CD4-positive, alpha-beta T cell treated with Interleukin-15 for 1 hour (primary cell): Measurements from ENCODE around the gene ATG7.
"Not testable (repeated sequence)": the region's sequence is repeated elsewhere in the genome, so short reads cannot be mapped to it uniquely, and the experiment has no call there.

ENCODE experiments used
- DNase-seq: peaks from one replicate; pipeline ENCODE4 v3.0.0-alpha.2; 2020

The ATG7 gene

GRCh38 chr3:11437506-11437905, 165.3 kb downstream of the ATG7 start:
- DNase-seq: no peak

GRCh38 chr3:11438646-11439045, 166.4 kb downstream of the ATG7 start:
- no peak for DNase-seq

- DNase-seq: not testable (repeated sequence)
Observed at GRCh38 chr3:11441346-11441745, 169.1 kb downstream of the ATG7 start.

GRCh38 chr3:11444404-11444803, 172.2 kb downstream of the ATG7 start:
- no peak for DNase-seq

GRCh38 chr3:11445193-11445592, 173.0 kb downstream of the ATG7 start:
- not testable (repeated sequence) for DNase-seq

- DNase-seq: no peak
Observed at GRCh38 chr3:11445883-11446282, 173.7 kb downstream of the ATG7 start.

GRCh38 chr3:11447584-11448200, 175.5 kb downstream of the ATG7 start:
- no peak for DNase-seq

GRCh38 chr3:11450015-11450414, 177.8 kb downstream of the ATG7 start:
- DNase-seq: no peak

GRCh38 chr3:11452312-11452711, 180.1 kb downstream of the ATG7 start:
- no peak for DNase-seq

- DNase-seq: no peak
Observed at GRCh38 chr3:11452885-11453847, 181.0 kb downstream of the ATG7 start.

- DNase-seq: peak; percentile 22
Observed at GRCh38 chr3:11455956-11456355, 183.8 kb downstream of the ATG7 start.

- DNase-seq: no peak
Observed at GRCh38 chr3:11457135-11457534, 184.9 kb downstream of the ATG7 start.

GRCh38 chr3:11459186-11459824, 187.1 kb downstream of the ATG7 start:
- no peak for DNase-seq

- DNase-seq: no peak
Observed at GRCh38 chr3:11461226-11461625, 189.0 kb downstream of the ATG7 start.

GRCh38 chr3:11462673-11463072, 190.5 kb downstream of the ATG7 start:
- DNase-seq: not testable (repeated sequence)

GRCh38 chr3:11463591-11463990, 191.4 kb downstream of the ATG7 start:
- DNase-seq: no peak

GRCh38 chr3:11464356-11464755, 192.2 kb downstream of the ATG7 start:
- no peak for DNase-seq

GRCh38 chr3:11465744-11466616, 193.8 kb downstream of the ATG7 start:
- DNase-seq: no peak

- no peak for DNase-seq
Observed at GRCh38 chr3:11467875-11468274, 195.7 kb downstream of the ATG7 start.

- DNase-seq: no peak
Observed at GRCh38 chr3:11470031-11470853, 198.0 kb downstream of the ATG7 start.

- DNase-seq: no peak
Observed at GRCh38 chr3:11475324-11475723, 203.1 kb downstream of the ATG7 start.

GRCh38 chr3:11476735-11477144, 204.5 kb downstream of the ATG7 start:
- no peak for DNase-seq
